Trophoblast cell (in vitro differentiated cells and primary cell): ENCODE results near the gene KCNC4. TPM values are rescaled to one million over a fixed set of nuclear protein-coding genes. Genes with fewer than 3 reads are reported as not detected.

Source experiments
- DNase-seq, 2 donors: peaks; one replicate each; pipeline ENCODE4 v3.0.0-alpha.2; 2016
- H2AFZ ChIP-seq: 2 replicates; pipeline ENCODE4 v1.6.1; 2013; ENCODE audit warnings: low read length, moderate library complexity, mild to moderate bottlenecking; ENCODE audit not compliant: insufficient read depth, poor library complexity
- H2AK5ac ChIP-seq: 2 replicates; pipeline ENCODE4 v1.6.1; 2013; ENCODE audit warnings: mild to moderate bottlenecking, low read length
- H2BK120ac ChIP-seq: 2 replicates; pipeline ENCODE4 v1.6.1; 2013; ENCODE audit warnings: low read length, mild to moderate bottlenecking, moderate library complexity; ENCODE audit not compliant: insufficient read depth, poor library complexity
- H2BK12ac ChIP-seq: 2 replicates; pipeline ENCODE4 v1.6.1; 2013; ENCODE audit warnings: mild to moderate bottlenecking, low read length, moderate library complexity
- H2BK5ac ChIP-seq: 2 replicates; pipeline ENCODE4 v1.6.1; 2013; ENCODE audit warnings: low read length, low read depth, moderate library complexity, mild to moderate bottlenecking; ENCODE audit not compliant: poor library complexity
- H3K14ac ChIP-seq: 2 replicates; pipeline ENCODE4 v1.6.1; 2013; ENCODE audit warnings: mild to moderate bottlenecking, low read length
- H3K18ac ChIP-seq: 2 replicates; pipeline ENCODE4 v1.6.1; 2013; ENCODE audit warnings: mild to moderate bottlenecking, low read length
- H3K23ac ChIP-seq: 2 replicates; pipeline ENCODE4 v1.6.1; 2013; ENCODE audit warnings: low read length
- H3K27ac ChIP-seq: 2 replicates; pipeline ENCODE4 v1.5.1; 2013; ENCODE audit warnings: low read depth, mild to moderate bottlenecking, inconsistent platforms, low read length, moderate library complexity
- H3K27me3 ChIP-seq: 2 replicates; pipeline ENCODE4 v1.6.1; 2013; ENCODE audit warnings: inconsistent platforms, mild to moderate bottlenecking, low read length, moderate library complexity; ENCODE audit not compliant: insufficient read depth
- H3K36me3 ChIP-seq, 2 experiments: 1 replicate in 1 of 2; 2 replicates in 1 of 2; pipeline ENCODE4 v1.6.1; 2013; ENCODE audit warnings: low read length in 2 of 2, mild to moderate bottlenecking in 2 of 2, moderate library complexity in 1 of 2; ENCODE audit not compliant: insufficient read depth in 2 of 2, control insufficient read depth in 1 of 2
- H3K4ac ChIP-seq: 2 replicates; pipeline ENCODE4 v1.6.1; 2013; ENCODE audit warnings: low read depth, mild to moderate bottlenecking, low read length, moderate library complexity
- H3K4me1 ChIP-seq, 2 experiments: 1 replicate in 1 of 2; 2 replicates in 1 of 2; pipeline ENCODE4 v1.6.1; 2013; ENCODE audit warnings: low read length in 2 of 2, mild to moderate bottlenecking in 2 of 2, moderate library complexity in 1 of 2; ENCODE audit not compliant: insufficient read depth in 2 of 2, control insufficient read depth in 1 of 2
- H3K4me2 ChIP-seq: 2 replicates; pipeline ENCODE4 v1.6.1; 2013; ENCODE audit warnings: inconsistent platforms, mild to moderate bottlenecking, low read length, moderate library complexity
- H3K4me3 ChIP-seq: 2 replicates; pipeline ENCODE4 v1.5.1; 2013; ENCODE audit warnings: mild to moderate bottlenecking, low read depth, low read length, inconsistent platforms
- H3K79me1 ChIP-seq: one replicate; pipeline ENCODE4 v1.6.1; 2013; ENCODE audit warnings: low read length
- H3K79me2 ChIP-seq: 2 replicates; pipeline ENCODE4 v1.6.1; 2013; ENCODE audit warnings: low read length, mild to moderate bottlenecking; ENCODE audit not compliant: control insufficient read depth, insufficient read depth, poor library complexity
- H3K9ac ChIP-seq: 2 replicates; pipeline ENCODE4 v1.6.1; 2013; ENCODE audit warnings: mild to moderate bottlenecking, low read length
- H3K9me3 ChIP-seq: 2 replicates; pipeline ENCODE4 v1.6.1; 2013; ENCODE audit warnings: low read depth, mild to moderate bottlenecking, control low read depth, inconsistent platforms, low read length; ENCODE audit not compliant: insufficient read depth
- H4K12ac ChIP-seq: 2 replicates; pipeline ENCODE4 v1.6.1; 2013; ENCODE audit warnings: low read depth, mild to moderate bottlenecking, low read length, moderate library complexity
- H4K8ac ChIP-seq: 2 replicates; pipeline ENCODE4 v1.6.1; 2013; ENCODE audit warnings: low read depth, mild to moderate bottlenecking, low read length, moderate library complexity
- H4K91ac ChIP-seq: one replicate; pipeline ENCODE4 v1.6.1; 2013; ENCODE audit warnings: low read depth, mild to moderate bottlenecking, low read length, moderate library complexity
- WGBS: extraction: QIAGEN DNeasy Blood & Tissue Kit; methylation state at CpG from one replicate; pipeline ENCODE4 v1.1.7; 2013; ENCODE audit warnings: missing lambda C conversion rate; ENCODE audit not compliant: insufficient read length, insufficient coverage; ENCODE audit errors: extremely low coverage; 5-methylcytosine and 5-hydroxymethylcytosine counted together
- polyA plus RNA-seq: library from polyadenylated mRNA; stranded (reverse); fragments of 200-250 nt; gene quantifications from 2 replicates; pipeline ENCODE4 v1.2.3, GENCODE V29; 2013

The KCNC4 gene
- 0.83 and 1.00 TPM in 2 replicates for polyA plus RNA-seq

GRCh38 chr1:110209715-110210603 is at the start of gene KCNC4:
Gene KCNC4, plus strand, starts transcription at chr1:110210314. Its CDS starts 1,186 bp downstream, at chr1:110211500.
- Histone ChIP-seq H3K4me2 (peak within 1 kb of the TSS; percentile 68), H3K36me3 (no peaks in the 10 kb centered on the region), H3K9ac (no peak within 1 kb of the TSS), H3K4me3 (peak within 1 kb of the TSS; percentile 64), H3K79me1 (no peaks in the 10 kb centered on the region), H4K12ac (no peak within 1 kb of the TSS), H3K4me1 (peaks cover 11 to 15% of the 10 kb centered on the region in 2 experiments), H3K23ac (no peak within 1 kb of the TSS), H3K79me2 (no peaks in the 10 kb centered on the region), H2BK5ac (no peak within 1 kb of the TSS), H2BK12ac (no peak within 1 kb of the TSS), H3K9me3 (peaks cover 6% of the 10 kb centered on the region), H3K4ac (no peak within 1 kb of the TSS), H4K8ac (no peak within 1 kb of the TSS), H3K27me3 (peaks cover 35% of the 10 kb centered on the region), H2BK120ac (no peak within 1 kb of the TSS), H3K18ac (no peak within 1 kb of the TSS), H3K14ac (no peak within 1 kb of the TSS), H4K91ac (no peak within 1 kb of the TSS), H2AFZ (peak within 1 kb of the TSS; percentile 25), H3K27ac (no peak within 1 kb of the TSS), H2AK5ac (no peak within 1 kb of the TSS)
- peak; percentile 29 to 60 for DNase-seq
- WGBS, result no CpG with 5 or more reads among the region's 103 CpGs

GRCh38 chr1:110160538-110161100 is 49.5 kb upstream of the KCNC4 start:
- Histone ChIP-seq H3K4me2 (no peak overlapping the region), H3K18ac (no peak overlapping the region), H3K9me3 (peaks cover 6% of the 10 kb centered on the region), H2AK5ac (no peak overlapping the region), H2BK12ac (no peak overlapping the region), H3K4me3 (no peak overlapping the region), H3K79me1 (no peaks in the 10 kb centered on the region), H3K27me3 (no peaks in the 10 kb centered on the region), H3K36me3 (no peaks in the 10 kb centered on the region), H3K23ac (no peak overlapping the region), H3K27ac (no peak overlapping the region), H2BK5ac (no peak overlapping the region), H4K8ac (no peak overlapping the region), H3K4ac (no peak overlapping the region), H3K79me2 (no peaks in the 10 kb centered on the region), H3K9ac (no peak overlapping the region), H4K91ac (no peak overlapping the region), H2BK120ac (no peak overlapping the region), H3K14ac (no peak overlapping the region), H3K4me1 (peaks cover 0 to 5% of the 10 kb centered on the region in 2 experiments), H2AFZ (no peak overlapping the region), H4K12ac (no peak overlapping the region)
- no peak for DNase-seq
- WGBS, result no CpG with 5 or more reads among the region's 10 CpGs

- Histone ChIP-seq H3K79me2 (no peaks in the 10 kb centered on the region), H3K4me3 (no peak overlapping the region), H3K9me3 (peaks cover 6% of the 10 kb centered on the region), H2BK12ac (no peak overlapping the region), H3K18ac (no peak overlapping the region), H3K36me3 (no peaks in the 10 kb centered on the region), H2AK5ac (no peak overlapping the region), H3K23ac (no peak overlapping the region), H3K27ac (no peak overlapping the region), H3K4me1 (peaks cover 0 to 5% of the 10 kb centered on the region in 2 experiments), H4K12ac (no peak overlapping the region), H2BK5ac (no peak overlapping the region), H3K4ac (no peak overlapping the region), H3K14ac (no peak overlapping the region), H3K9ac (no peak overlapping the region), H4K91ac (no peak overlapping the region), H3K27me3 (no peaks in the 10 kb centered on the region), H4K8ac (no peak overlapping the region), H3K4me2 (no peak overlapping the region), H3K79me1 (no peaks in the 10 kb centered on the region), H2AFZ (no peak overlapping the region), H2BK120ac (no peak overlapping the region)
- no peak for DNase-seq
- WGBS, result no CpG with 5 or more reads among the region's 3 CpGs
These were observed 48.9 kb upstream of the KCNC4 start for GRCh38 chr1:110161165-110161564.

GRCh38 chr1:110161849-110162248 is 48.3 kb upstream of the KCNC4 start:
- H3K27me3 ChIP-seq, result no peaks in the 10 kb centered on the region
- H3K36me3 ChIP-seq, result no peaks in the 10 kb centered on the region
- no peak overlapping the region for H2AK5ac ChIP-seq
- H3K4ac ChIP-seq, result no peak overlapping the region
- H2AFZ ChIP-seq, result no peak overlapping the region
- H2BK120ac ChIP-seq, result no peak overlapping the region
- no peak overlapping the region for H4K8ac ChIP-seq
- H4K91ac ChIP-seq, result no peak overlapping the region
- WGBS, result no CpG with 5 or more reads among the region's 11 CpGs
- no peak overlapping the region for H3K14ac ChIP-seq
- H4K12ac ChIP-seq, result no peak overlapping the region
- no peak overlapping the region for H3K4me2 ChIP-seq
- H3K27ac ChIP-seq, result no peak overlapping the region
- peaks cover 0 to 5% of the 10 kb centered on the region in 2 experiments for H3K4me1 ChIP-seq
- H3K18ac ChIP-seq, result no peak overlapping the region
- H3K23ac ChIP-seq, result no peak overlapping the region
- DNase-seq, result no peak
- no peak overlapping the region for H2BK5ac ChIP-seq
- H2BK12ac ChIP-seq, result no peak overlapping the region
- no peaks in the 10 kb centered on the region for H3K79me2 ChIP-seq
- H3K4me3 ChIP-seq, result no peak overlapping the region
- H3K9me3 ChIP-seq, result peaks cover 4% of the 10 kb centered on the region
- no peak overlapping the region for H3K9ac ChIP-seq
- no peaks in the 10 kb centered on the region for H3K79me1 ChIP-seq
